IPS-11a (cell line): ENCODE measurements around the gene R3HDM1.

Experiments
- H3K4me3 ChIP-seq: one replicate; pipeline ENCODE4 v1.5.1; 2013; ENCODE audit warnings: low read depth, low read length, control low read depth

The R3HDM1 gene

DNA sequence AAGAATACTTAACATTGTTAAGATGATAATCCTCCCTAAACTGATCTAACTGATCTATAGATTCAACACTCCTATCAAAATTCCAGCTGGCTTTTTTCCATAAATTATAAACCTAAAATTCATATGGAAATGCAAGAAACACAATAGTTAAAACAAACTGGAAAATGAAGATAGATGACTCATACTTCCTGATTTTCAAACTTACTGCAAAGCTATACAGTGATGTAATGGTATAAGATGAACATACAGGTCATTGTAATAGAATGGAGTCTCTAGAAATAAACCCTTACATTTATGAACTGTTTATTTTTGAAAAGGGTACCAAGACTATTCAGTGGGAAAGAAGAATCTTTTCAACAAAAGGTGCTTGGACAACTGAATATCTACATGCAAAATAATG, 242.6 kb downstream of the R3HDM1 start:
- no peak overlapping the region for H3K4me3 ChIP-seq
